ENCODE data around the gene EAPP.

GRCh38 chr14:34580381-34580780, 40.9 kb upstream of the EAPP start:
- TF ChIP-seq CTCF (conservative IDR thresholded peaks at IDR 0.05 in 1 of 2, IDR thresholded peaks at IDR 0.05 in 1 of 2; ENCODE audit: extremely low read depth in 1 of 2, insufficient read depth in 1 of 2, low read depth in 1 of 2, low read length in 2 of 2) (no peak), EZH2 (IDR thresholded peaks at IDR 0.05; ENCODE audit: borderline replicate concordance, low read length) (no peak)

Measured in mammary epithelial cell (primary cell).